IPS DF 19.7 (cell line): Measurements from ENCODE around the gene ALDOC.
A peak's percentile ranks its signal among the peaks of the same experiment; 100 is the strongest.
"Not testable (repeated sequence)": the region's sequence is repeated elsewhere in the genome, so short reads cannot be mapped to it uniquely, and the experiment has no call there.

Source experiments
- DNase-seq: peaks from one replicate; pipeline ENCODE4 v3.0.0-alpha.2; 2013; ENCODE audit warnings: low read depth, low spot score

ALDOC gene

GRCh38 chr17:28576758-28577465 lies at the start of gene ALDOC:
Gene ALDOC, minus strand, starts transcription at chr17:28576895. Its CDS starts 1,363 bp downstream, at chr17:28575532.
- DNase-seq, result peak; percentile 84

GRCh38 chr17:28624148-28624547 lies 47.5 kb upstream of the ALDOC start:
- DNase-seq, result no peak

GRCh38 chr17:28623696-28624095 lies 47.0 kb upstream of the ALDOC start:
- no peak for DNase-seq

GRCh38 chr17:28622186-28622585 lies 45.5 kb upstream of the ALDOC start:
- no peak for DNase-seq

- no peak for DNase-seq
These were observed 43.3 kb upstream of the ALDOC start for GRCh38 chr17:28620010-28620409.

- DNase-seq, result no peak
These were observed 41.8 kb upstream of the ALDOC start for GRCh38 chr17:28618464-28618863.

GRCh38 chr17:28616281-28616680 lies 39.6 kb upstream of the ALDOC start:
- no peak for DNase-seq

- no peak for DNase-seq
These were observed 38.7 kb upstream of the ALDOC start for GRCh38 chr17:28615260-28615940.

GRCh38 chr17:28613931-28614381 lies 37.3 kb upstream of the ALDOC start, which contains the start of gene RSKR:
Gene RSKR, minus strand, starts transcription at chr17:28614185. Its CDS starts 24 bp downstream, at chr17:28614161.
- DNase-seq, result no peak

- no peak for DNase-seq
These were observed 36.5 kb upstream of the ALDOC start for GRCh38 chr17:28612936-28613872.

GRCh38 chr17:28612531-28612930 lies 35.8 kb upstream of the ALDOC start:
- DNase-seq, result no peak

GRCh38 chr17:28610376-28610775 lies 33.7 kb upstream of the ALDOC start:
- no peak for DNase-seq

GRCh38 chr17:28604031-28604430 lies 27.3 kb upstream of the ALDOC start:
- not testable (repeated sequence) for DNase-seq

GRCh38 chr17:28599311-28600184 lies 22.9 kb upstream of the ALDOC start:
- no peak for DNase-seq

GRCh38 chr17:28598799-28599310 lies 22.2 kb upstream of the ALDOC start, which contains the start of gene SPAG5:
Gene SPAG5, minus strand, starts transcription at chr17:28599025. Its CDS starts 79 bp downstream, at chr17:28598946.
- peak; percentile 75 for DNase-seq

GRCh38 chr17:28598389-28598788 lies 21.7 kb upstream of the ALDOC start:
- DNase-seq, result no peak

GRCh38 chr17:28597606-28598383 lies 21.1 kb upstream of the ALDOC start:
- no peak for DNase-seq

- DNase-seq, result no peak
These were observed 15.6 kb upstream of the ALDOC start for GRCh38 chr17:28592260-28592659.

GRCh38 chr17:28585851-28586250 lies 9.2 kb upstream of the ALDOC start:
- no peak for DNase-seq

- no peak for DNase-seq
These were observed 7.7 kb upstream of the ALDOC start for GRCh38 chr17:28584434-28584833.
